EL (cell line): Measurements from ENCODE around the gene A1CF.
A peak's percentile ranks its signal among the peaks of the same experiment; 100 is the strongest.

Experiments
- DNase-seq: peaks from one replicate; pipeline ENCODE4 v3.0.0-alpha.2; 2016

A1CF gene

GRCh38 chr10:50861370-50861769 is 24.1 kb downstream of the A1CF start:
- DNase-seq, result no peak

- DNase-seq, result no peak
Measured at GRCh38 chr10:50857579-50857978, 27.8 kb downstream of the A1CF start.

GRCh38 chr10:50855461-50855860 is 30.0 kb downstream of the A1CF start:
- DNase-seq, result no peak

GRCh38 chr10:50855015-50855414 is 30.4 kb downstream of the A1CF start:
- no peak for DNase-seq

DNA sequence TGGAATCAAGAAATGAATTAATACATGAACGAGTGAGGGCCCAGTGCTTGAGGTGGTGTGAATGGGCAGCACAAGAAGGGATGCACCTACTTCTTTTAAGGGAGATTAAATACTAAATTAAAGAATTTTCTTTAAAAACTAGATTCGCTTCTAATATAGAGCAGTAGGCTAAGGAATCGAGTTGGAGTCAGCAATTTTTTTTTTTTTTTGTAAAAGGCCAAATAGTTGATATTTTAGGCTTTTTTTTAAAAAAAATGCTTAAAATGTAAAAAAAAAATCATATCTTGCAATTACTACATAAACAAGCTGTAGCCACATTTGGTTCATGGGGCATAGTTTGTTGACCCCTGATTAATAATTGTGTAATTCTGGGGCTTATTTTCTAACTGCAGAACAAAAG is 31.9 kb downstream of the A1CF start:
- DNase-seq, result no peak

DNA sequence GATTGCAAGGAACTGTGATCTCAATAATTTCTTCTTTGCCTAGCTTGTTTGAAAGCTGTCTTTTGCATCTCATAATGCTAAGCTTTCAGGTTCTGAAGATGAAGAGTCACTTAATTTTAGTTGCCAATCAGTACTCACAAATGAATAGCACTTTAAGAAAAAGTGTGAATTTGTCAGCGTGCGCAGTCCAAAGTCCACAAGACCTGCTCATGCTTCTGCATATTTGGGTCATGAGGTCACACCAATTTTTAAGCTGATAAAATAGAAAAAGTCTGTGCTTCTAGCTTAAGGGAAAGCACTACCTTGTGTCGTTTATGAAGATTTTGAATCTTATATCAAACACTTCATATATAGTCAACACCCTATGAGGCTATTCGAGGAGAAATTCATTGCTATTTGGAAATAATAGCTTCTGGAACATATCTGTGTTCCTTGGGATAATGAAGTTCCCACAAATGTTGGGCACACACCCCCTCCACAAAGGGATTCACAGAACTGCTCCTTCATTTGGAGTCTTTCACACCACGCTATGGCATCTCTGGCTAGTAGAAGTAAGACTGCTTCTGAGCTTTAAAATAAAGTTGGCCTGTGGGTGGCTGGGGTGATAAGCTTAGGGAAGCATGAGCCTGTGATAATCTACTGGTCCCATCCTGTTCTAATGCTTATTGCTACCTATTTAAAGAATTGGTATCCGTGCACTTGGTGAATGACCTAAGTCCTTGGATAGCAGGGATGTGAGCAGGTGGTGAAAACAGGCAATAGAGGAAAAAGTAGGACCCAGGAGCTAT is 33.3 kb downstream of the A1CF start:
- DNase-seq, result no peak

DNA sequence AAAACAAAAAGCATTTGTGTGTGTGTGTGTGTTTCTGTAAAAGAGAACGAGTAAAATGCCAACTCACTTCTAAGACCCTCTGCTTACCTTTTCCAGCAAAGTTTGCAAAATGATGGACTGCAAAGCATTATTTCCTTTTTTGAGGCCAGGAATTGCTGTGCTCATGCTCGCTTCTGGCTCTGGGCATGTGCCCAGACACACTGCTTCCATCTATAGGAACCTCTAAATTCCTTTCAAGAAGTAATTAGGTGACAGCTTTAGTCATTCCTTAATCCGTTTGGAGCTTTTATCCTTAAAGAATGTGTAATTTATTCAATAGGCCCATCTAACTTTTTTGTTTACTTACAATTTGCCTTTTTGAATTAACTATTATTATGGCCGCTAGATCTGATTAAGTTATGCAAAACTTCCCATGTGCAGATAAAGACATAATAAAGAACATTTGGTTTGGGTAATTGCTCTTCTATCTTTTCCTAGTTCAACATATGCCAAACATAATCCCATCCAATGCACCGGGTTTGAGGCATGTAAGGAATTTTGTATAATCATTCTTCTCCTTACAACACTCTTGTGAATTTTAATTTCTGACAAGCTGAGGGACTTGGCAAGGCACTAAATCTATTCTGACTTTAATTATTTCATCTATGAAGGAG is 34.7 kb downstream of the A1CF start:
- no peak for DNase-seq

- DNase-seq, result peak; percentile 49
Measured at GRCh38 chr10:50846753-50847152, 38.7 kb downstream of the A1CF start.

GRCh38 chr10:50837095-50837494 is 48.3 kb downstream of the A1CF start:
- DNase-seq, result no peak

DNA sequence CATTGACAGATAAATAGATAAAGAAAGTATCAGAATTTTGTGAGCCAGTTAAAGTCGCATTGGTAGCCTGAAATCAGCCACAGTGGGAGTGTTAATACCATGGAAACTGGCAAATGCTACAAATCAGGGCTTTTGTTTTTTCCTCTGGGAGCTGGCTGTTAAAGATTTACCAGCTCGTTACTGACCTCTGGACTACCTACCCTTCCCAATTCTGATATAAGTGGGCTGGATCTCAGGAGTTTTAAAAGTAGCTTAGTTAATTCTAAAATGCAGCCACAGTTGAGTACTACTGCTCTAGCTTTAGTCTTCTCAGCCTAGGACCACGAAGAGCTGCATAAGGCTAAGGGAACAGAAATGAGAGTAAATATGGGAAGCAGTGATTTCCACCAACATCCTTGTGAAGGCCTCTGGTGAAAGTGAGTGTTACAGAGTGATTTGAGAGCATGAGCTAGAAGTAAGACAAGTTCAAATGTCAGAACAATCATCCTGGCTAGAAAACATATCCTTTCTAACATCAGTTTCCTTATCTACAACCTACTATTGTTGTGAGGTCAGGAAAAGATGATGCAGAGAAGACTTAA is 53.2 kb downstream of the A1CF start:
- DNase-seq, result no peak

GRCh38 chr10:50830066-50830465 is 55.4 kb downstream of the A1CF start:
- DNase-seq, result no peak

GRCh38 chr10:50824782-50825181 is 60.6 kb downstream of the A1CF start:
- no peak for DNase-seq

- DNase-seq, result no peak
Measured at GRCh38 chr10:50823789-50824188, 61.6 kb downstream of the A1CF start.

DNA sequence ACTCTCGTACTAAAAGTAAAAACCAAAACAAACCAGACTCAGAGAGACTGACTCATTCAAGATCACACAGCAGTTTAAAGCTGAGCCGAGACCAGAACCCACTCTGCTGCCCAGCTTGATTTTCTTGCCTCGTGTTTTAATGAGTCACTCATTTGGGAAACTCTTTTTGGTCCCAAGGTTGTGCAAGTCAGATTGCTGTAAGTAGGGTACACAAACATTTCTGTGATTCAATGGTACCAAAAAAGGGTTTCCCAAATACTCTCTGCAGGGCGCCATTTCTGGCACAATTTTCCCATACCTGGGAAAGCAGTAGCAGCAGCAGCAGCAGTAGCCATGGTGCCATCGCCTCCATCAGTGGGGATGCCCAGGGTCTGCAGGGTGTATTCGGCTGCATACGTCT is 75.8 kb downstream of the A1CF start:
- DNase-seq, result peak; percentile 7

GRCh38 chr10:50807851-50808776 is 77.3 kb downstream of the A1CF start:
- DNase-seq, result peak; percentile 12

DNA sequence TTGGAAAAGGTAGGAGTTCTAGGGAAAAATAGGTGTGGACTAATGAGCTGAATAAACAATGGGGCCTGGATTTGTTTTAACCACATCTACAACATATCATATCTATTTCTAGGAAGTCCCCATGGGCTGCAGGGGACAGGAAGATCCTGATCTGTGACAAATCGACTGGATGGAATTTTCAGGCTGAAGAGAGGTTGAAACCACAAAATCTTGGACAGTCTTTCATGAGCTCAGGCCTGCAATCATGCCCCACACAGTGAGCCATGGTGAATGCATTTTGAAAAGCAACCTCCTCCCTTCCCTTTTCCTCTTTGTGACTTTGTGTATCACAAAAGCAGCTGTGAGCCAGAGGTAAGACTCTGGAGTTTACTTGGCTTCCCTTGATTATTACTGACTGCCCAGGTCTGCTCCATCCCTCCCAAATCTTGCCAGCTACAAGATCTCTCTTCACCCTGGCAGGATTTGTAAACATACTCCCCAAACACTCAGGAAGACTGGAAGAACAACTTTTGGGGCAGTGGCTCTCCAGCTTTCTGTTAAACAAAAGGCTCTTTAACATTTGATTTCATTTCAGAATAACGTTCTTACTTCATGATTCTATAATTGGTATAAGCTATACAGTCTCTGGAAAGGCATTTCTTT is 79.3 kb downstream of the A1CF start:
- peak; percentile 2 for DNase-seq

DNA sequence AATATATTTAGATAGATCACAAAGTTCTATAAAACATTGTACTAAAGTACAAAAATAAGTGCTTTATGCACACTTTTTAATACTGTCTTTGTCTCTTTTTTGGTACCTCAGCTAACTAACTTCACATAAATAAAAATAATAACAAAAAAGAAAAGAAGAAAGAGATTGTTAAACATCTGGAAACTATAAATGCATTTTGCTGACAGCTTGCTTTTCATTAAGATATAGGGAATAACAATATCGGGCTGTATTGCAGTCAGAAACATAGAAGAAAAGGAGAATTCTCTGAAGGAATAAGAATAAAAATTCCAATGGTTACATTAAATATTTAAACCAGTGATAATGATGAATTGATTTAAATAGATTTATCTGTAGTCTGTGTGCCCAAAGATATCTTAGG is 85.8 kb downstream of the A1CF start:
- no peak for DNase-seq

- DNase-seq, result no peak
Measured at GRCh38 chr10:50798297-50798696, 87.1 kb downstream of the A1CF start.

GRCh38 chr10:50796693-50797092 is 88.7 kb downstream of the A1CF start:
- DNase-seq, result no peak

DNA sequence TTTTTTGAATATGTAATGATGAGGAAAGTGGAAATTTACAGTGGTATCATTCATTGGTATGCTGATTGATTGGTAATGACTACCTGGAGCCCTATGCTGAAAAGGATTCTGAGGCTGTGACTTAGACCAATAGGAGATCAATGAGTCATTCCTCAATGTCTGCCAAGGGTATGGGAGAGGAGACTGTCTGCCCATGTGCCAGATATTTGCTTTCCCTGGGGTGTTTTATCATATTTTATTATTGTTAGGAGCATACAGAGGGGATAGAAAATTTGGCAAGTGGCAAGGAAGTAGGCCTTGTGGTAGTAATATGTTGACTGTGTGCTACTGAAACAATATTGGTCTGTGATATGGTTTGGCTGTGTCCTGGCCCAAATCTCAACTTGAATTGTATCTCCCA is 90.9 kb downstream of the A1CF start:
- DNase-seq, result no peak

DNA sequence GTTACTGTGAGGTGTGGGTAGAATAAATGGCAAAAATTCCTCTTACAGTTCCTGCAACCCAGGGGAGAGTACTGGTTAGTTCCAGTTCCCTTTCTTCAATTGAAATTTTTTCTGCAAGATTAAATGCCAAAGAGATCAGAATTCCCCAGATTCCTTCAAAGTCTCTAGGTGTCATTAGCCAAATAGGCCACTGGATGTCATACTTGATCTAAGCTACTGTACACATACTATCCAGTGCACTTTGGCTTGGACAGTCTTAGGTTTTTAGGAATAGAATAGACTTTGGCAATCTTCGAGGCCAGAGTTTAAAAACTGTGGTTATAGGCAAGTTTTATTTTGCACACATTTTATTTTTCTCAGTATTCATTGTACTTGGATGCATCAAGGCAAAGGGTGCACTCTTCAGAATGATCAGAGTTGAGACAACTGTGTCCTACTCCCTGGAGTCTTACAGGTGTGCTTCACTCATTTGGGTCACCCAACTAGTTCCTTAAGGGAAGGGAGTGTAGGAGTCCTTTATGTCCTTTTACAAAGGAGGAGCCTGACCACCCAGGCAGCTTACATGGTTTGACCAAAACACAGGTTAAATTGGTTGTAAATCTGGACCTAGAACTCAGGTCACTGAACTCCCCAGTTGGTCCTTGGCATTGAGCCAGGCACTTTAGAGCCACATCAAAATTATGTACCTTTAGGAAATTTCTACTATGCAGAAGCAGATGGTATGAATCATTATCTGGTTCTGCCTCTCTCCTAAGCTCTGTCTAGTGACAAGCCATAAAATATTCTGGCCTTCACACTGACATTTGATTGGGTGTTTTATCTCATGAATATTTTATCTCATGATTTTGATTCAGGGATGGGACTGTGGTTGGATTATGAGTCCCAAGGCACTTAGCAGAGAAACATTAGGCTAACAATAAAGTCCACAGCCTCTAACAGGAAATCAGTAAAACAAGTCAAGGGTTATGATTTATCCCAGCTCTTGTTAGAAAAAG is 96.2 kb downstream of the A1CF start:
- DNase-seq, result peak; percentile 24
